SK-N-SH (cell line): ENCODE data around the gene ITLN1. TPM values are rescaled to one million over a fixed set of nuclear protein-coding genes. Genes with fewer than 3 reads are reported as not detected.
"Not testable (repeated sequence)": the region's sequence is repeated elsewhere in the genome, so short reads cannot be mapped to it uniquely, and the experiment has no call there.

Source experiments
- CTCF ChIA-PET: fragments of 300-600, 350-600 bp; formaldehyde crosslinking; extraction: SDS; loops from one replicate; lab custom pipeline; 2021; lab: Yijun Ruan, JAX
- POLR2A ChIA-PET: fragments of 350-600 bp; sonication (Branson Sonifier 250); formaldehyde crosslinking; extraction: SDS; loops from one replicate; lab custom pipeline; 2020; ENCODE audit warnings: antibody characterized with exemption, inconsistent platforms; lab: Yijun Ruan, JAX
- DNase-seq: peaks from one replicate; pipeline ENCODE4 v3.0.0; 2012
- H2AFZ ChIP-seq: fragments of 200-600 bp; sonication (generic); 2 replicates; pipeline ENCODE4 v1.8.1; 2016; ENCODE audit warnings: antibody characterized with exemption, mild to moderate bottlenecking, low read depth
- H3F3A ChIP-seq: fragments of 200-600 bp; sonication (generic); replicated peaks from 2 replicates; pipeline ENCODE3; 2016; ENCODE audit warnings: antibody characterized with exemption, mild to moderate bottlenecking; ENCODE audit not compliant: insufficient read depth
- H3K27ac ChIP-seq, 2 experiments: fragments of 200-500 bp in 1 of 2; fragments of 200-600 bp in 1 of 2; sonication (Bioruptor generic) in 1 of 2; sonication (generic), shearing (Covaris generic) in 1 of 2; 2 replicates each; pipeline versions ENCODE4 v1.5.1 to v1.6.1; 2014 to 2016; ENCODE audit warnings: low read depth in 2 of 2, inconsistent platforms in 1 of 2, low read length in 1 of 2, mild to moderate bottlenecking in 1 of 2, mixed read lengths in 1 of 2
- H3K27me3 ChIP-seq: fragments of 200-600 bp; sonication (generic), shearing (Covaris generic); 2 replicates; pipeline ENCODE4 v1.6.1; 2016; ENCODE audit warnings: mixed run types; ENCODE audit not compliant: insufficient read depth
- H3K36me3 ChIP-seq, 2 experiments: fragments of 200-500 bp in 1 of 2; fragments of 200-600 bp in 1 of 2; sonication (Bioruptor generic) in 1 of 2; sonication (generic) in 1 of 2; replicated peaks in 1 of 2; 2 replicates each; pipeline versions ENCODE3 to v1.5.1; 2014 to 2016; ENCODE audit warnings: low read length in 1 of 2, mild to moderate bottlenecking in 1 of 2; ENCODE audit not compliant: insufficient read depth in 2 of 2, control insufficient read depth in 1 of 2
- H3K4me1 ChIP-seq, 2 experiments: fragments of 200-500 bp in 1 of 2; fragments of 200-600 bp in 1 of 2; sonication (Bioruptor generic) in 1 of 2; sonication (generic), shearing (Covaris generic) in 1 of 2; 2 replicates each; pipeline versions ENCODE4 v1.5.1 to v1.6.1; 2014 to 2016; ENCODE audit warnings: low read depth in 1 of 2, low read length in 1 of 2, mixed run types in 1 of 2; ENCODE audit not compliant: insufficient read depth in 2 of 2, control insufficient read depth in 1 of 2
- H3K4me2 ChIP-seq: fragments of 200-600 bp; sonication (generic), shearing (Covaris generic); 2 replicates; pipeline ENCODE4 v1.6.1; 2017; ENCODE audit warnings: mixed run types
- H3K4me3 ChIP-seq, 2 experiments: fragments of 200-500 bp in 1 of 2; fragments of 200-600 bp in 1 of 2; sonication (Bioruptor generic) in 1 of 2; sonication (generic), shearing (Covaris generic) in 1 of 2; 2 replicates each; pipeline versions ENCODE4 v1.5.1 to v1.8.1; 2014 to 2016; ENCODE audit warnings: low read depth in 2 of 2, inconsistent platforms in 1 of 2, low read length in 1 of 2, mild to moderate bottlenecking in 1 of 2, mixed read lengths in 1 of 2, moderate library complexity in 1 of 2
- H3K79me2 ChIP-seq: fragments of 200-600 bp; sonication (generic); 2 replicates; pipeline ENCODE4 v1.8.1; 2017; ENCODE audit warnings: mild to moderate bottlenecking; ENCODE audit not compliant: insufficient read depth
- H3K9ac ChIP-seq: fragments of 200-600 bp; sonication (generic); 2 replicates; pipeline ENCODE4 v1.6.1; 2017; ENCODE audit warnings: mixed run types
- H3K9me2 ChIP-seq: fragments of 200-600 bp; sonication (generic); 2 replicates; pipeline ENCODE4 v1.6.1; 2017; ENCODE audit warnings: mixed run types
- H3K9me3 ChIP-seq: fragments of 200-600 bp; sonication (generic); 2 replicates; pipeline ENCODE4 v1.6.1; 2017; ENCODE audit warnings: mixed run types, mild to moderate bottlenecking, moderate library complexity
- H4K20me1 ChIP-seq: fragments of 200-600 bp; sonication (generic); 2 replicates; pipeline ENCODE4 v1.6.1; 2017; ENCODE audit warnings: mild to moderate bottlenecking, mixed run types; ENCODE audit not compliant: insufficient read depth
- CHD2 ChIP-seq: fragments of 150-350 bp; IDR thresholded peaks from 2 replicates; pipeline ENCODE4 v1.6.1; 2018; ENCODE audit warnings: low read length; ENCODE audit not compliant: partially characterized antibody
- CTCF ChIP-seq: fragments of 200-600 bp; sonication (generic); IDR thresholded peaks from 2 replicates; pipeline ENCODE4 v1.6.1; 2017; ENCODE audit warnings: antibody characterized with exemption, mild to moderate bottlenecking, moderate library complexity
- EP300 ChIP-seq, 2 experiments: IDR thresholded peaks; 2 replicates each; pipeline versions ENCODE4 v1.4.0 to v1.6.1; 2012; ENCODE audit warnings: borderline replicate concordance in 1 of 2, low read depth in 1 of 2, low read length in 1 of 2
- FOXJ3 ChIP-seq: sonication (generic); formaldehyde crosslinking; IDR thresholded peaks from 2 replicates; pipeline ENCODE4 v1.5.1; 2020; ENCODE audit warnings: mild to moderate bottlenecking, missing genetic modification reagents
- GABPA ChIP-seq: IDR thresholded peaks from 2 replicates; pipeline ENCODE4 v1.4.0; 2012; ENCODE audit warnings: low read depth, mild to moderate bottlenecking
- IRF3 ChIP-seq: fragments of 150-350 bp; IDR thresholded peaks from 2 replicates; pipeline ENCODE4 v1.6.1; 2016; ENCODE audit warnings: mild to moderate bottlenecking, low read depth, low read length
- MAX ChIP-seq: IDR thresholded peaks from 2 replicates; pipeline ENCODE4 v1.4.0; 2012; ENCODE audit warnings: low read depth
- MEF2A ChIP-seq: IDR thresholded peaks from 2 replicates; pipeline ENCODE4 v1.4.0; 2012; ENCODE audit warnings: low read depth, borderline replicate concordance
- NRF1 ChIP-seq: IDR thresholded peaks from 2 replicates; pipeline ENCODE4 v1.6.1; 2012; ENCODE audit warnings: low read depth, mild to moderate bottlenecking, low read length
- PBX3 ChIP-seq: IDR thresholded peaks from 2 replicates; pipeline ENCODE4; 2012
- RCOR1 ChIP-seq: fragments of 150-350 bp; IDR thresholded peaks from 2 replicates; pipeline ENCODE4 v1.6.1; 2017; ENCODE audit warnings: antibody characterized with exemption, low read length
- REST ChIP-seq: IDR thresholded peaks from 2 replicates; pipeline ENCODE4 v1.6.1; 2012; ENCODE audit warnings: mild to moderate bottlenecking, low read depth, low read length, moderate library complexity
- RXRA ChIP-seq: IDR thresholded peaks from 2 replicates; pipeline ENCODE4 v1.4.0; 2012; ENCODE audit warnings: low read depth, mild to moderate bottlenecking, borderline replicate concordance
- SIN3A ChIP-seq: IDR thresholded peaks from 2 replicates; pipeline ENCODE4 v1.6.1; 2012; ENCODE audit warnings: low read depth, mild to moderate bottlenecking, low read length, moderate library complexity, borderline replicate concordance
- SMC3 ChIP-seq: IDR thresholded peaks from 2 replicates; pipeline ENCODE4 v1.6.1; 2012; ENCODE audit warnings: low read depth, low read length, improper control_type of control experiment
- TCF12 ChIP-seq: IDR thresholded peaks from 2 replicates; pipeline ENCODE4 v1.4.0; 2012
- TEAD4 ChIP-seq: IDR thresholded peaks from 2 replicates; pipeline ENCODE4 v1.4.0; 2012; ENCODE audit warnings: mild to moderate bottlenecking, borderline replicate concordance; ENCODE audit not compliant: insufficient read depth
- YY1 ChIP-seq: IDR thresholded peaks from 2 replicates; pipeline ENCODE4 v1.4.0; 2012; ENCODE audit warnings: low read depth, mild to moderate bottlenecking
- ZBTB33 ChIP-seq: IDR thresholded peaks from 2 replicates; pipeline ENCODE4 v1.4.0; 2012; ENCODE audit warnings: low read depth, borderline replicate concordance
- WGBS: methylation state at CpG from one replicate; pipeline ENCODE4 v1.1.6; 2017; ENCODE audit warnings: low lambda C conversion rate; 5-methylcytosine and 5-hydroxymethylcytosine counted together
- polyA plus RNA-seq, 3 experiments: library from polyadenylated mRNA; depleted of rRNA; stranded (reverse); fragments of >200 nt; gene quantifications; 2 replicates each; pipeline ENCODE4 v1.2.3, GENCODE V29; 2012

Gene ITLN1
- polyA plus RNA-seq, 1 of the 3 experiments (the other 2 are of a cell fraction), result not detected

GRCh38 chr1:160902251-160902650, 17.3 kb upstream of the ITLN1 start:
- 13% methylated on average over 1 of the region's 1 CpG for WGBS
- H2AFZ ChIP-seq, H3K4me3 ChIP-seq, CTCF ChIA-PET, H3K27me3 ChIP-seq, H3K9me3 ChIP-seq, H3K4me2 ChIP-seq, H3K9ac ChIP-seq, H3K36me3 ChIP-seq, H3K4me1 ChIP-seq, DNase-seq, H3F3A ChIP-seq, H3K79me2 ChIP-seq, H4K20me1 ChIP-seq, H3K9me2 ChIP-seq, H3K27ac ChIP-seq, POLR2A ChIA-PET: not testable (repeated sequence)

GRCh38 chr1:160901768-160902167, 16.8 kb upstream of the ITLN1 start:
- Histone ChIP-seq H3K27me3 (no peaks in the 10 kb centered on the region; the same call in 1 of the 2 replicates), H3K4me2 (no peak overlapping the region)
- TF ChIP-seq TEAD4 (no peak), REST (no peak), CTCF (no peak), SMC3 (no peak), GABPA (no peak), YY1 (no peak), NRF1 (no peak), EP300 (IDR thresholded peaks at IDR 0.05; ENCODE audit: borderline replicate concordance in 1 of 2, low read depth in 1 of 2, low read length in 1 of 2) (no peak), TCF12 (no peak), ZBTB33 (no peak), RXRA (no peak), RCOR1 (no peak), PBX3 (no peak), IRF3 (no peak), MAX (no peak), SIN3A (no peak), MEF2A (no peak), CHD2 (no peak), FOXJ3 (CRISPR knock-in tag) (no peak)

More at GRCh38 chr1:160901768-160902167, 16.8 kb upstream of the ITLN1 start:
- no peak for DNase-seq
- Histone ChIP-seq H3K27ac (no peak overlapping the region), H3K36me3 (no peaks in the 10 kb centered on the region), H3K9me3 (no peaks in the 10 kb centered on the region), H3K4me1 (no peaks in the 10 kb centered on the region), H2AFZ (no peak overlapping the region), H3F3A (no peaks in the 10 kb centered on the region), H4K20me1 (no peaks in the 10 kb centered on the region), H3K9ac (no peak overlapping the region), H3K79me2 (no peaks in the 10 kb centered on the region), H3K9me2 (no peaks in the 10 kb centered on the region), H3K4me3 (no peak overlapping the region)
- ChIA-PET CTCF (no interaction called here), POLR2A (no interaction called here)
- 0% methylated on average over 2 of the region's 2 CpGs for WGBS
